ENCODE data around the gene TMEFF2.

The TMEFF2 gene

GRCh38 chr2:191970867-191971266 lies 223.9 kb downstream of the TMEFF2 start:
- no peak for DNase-seq (ENCODE audit: low spot score)

GRCh38 chr2:191968120-191968519 lies 226.6 kb downstream of the TMEFF2 start:
- DNase-seq (ENCODE audit: low spot score), result no peak

- no peak for DNase-seq (ENCODE audit: low spot score)
These were observed 229.0 kb downstream of the TMEFF2 start for GRCh38 chr2:191965733-191966132.

GRCh38 chr2:191961556-191961955 lies 233.2 kb downstream of the TMEFF2 start:
- DNase-seq (ENCODE audit: low spot score), result no peak

GRCh38 chr2:191959209-191959608 lies 235.5 kb downstream of the TMEFF2 start:
- DNase-seq (ENCODE audit: low spot score), result no peak

- no peak for DNase-seq (ENCODE audit: low spot score)
These were observed 236.5 kb downstream of the TMEFF2 start for GRCh38 chr2:191957996-191958860.

GRCh38 chr2:191954451-191954850 lies 240.3 kb downstream of the TMEFF2 start:
- no peak for DNase-seq (ENCODE audit: low spot score)

DNA sequence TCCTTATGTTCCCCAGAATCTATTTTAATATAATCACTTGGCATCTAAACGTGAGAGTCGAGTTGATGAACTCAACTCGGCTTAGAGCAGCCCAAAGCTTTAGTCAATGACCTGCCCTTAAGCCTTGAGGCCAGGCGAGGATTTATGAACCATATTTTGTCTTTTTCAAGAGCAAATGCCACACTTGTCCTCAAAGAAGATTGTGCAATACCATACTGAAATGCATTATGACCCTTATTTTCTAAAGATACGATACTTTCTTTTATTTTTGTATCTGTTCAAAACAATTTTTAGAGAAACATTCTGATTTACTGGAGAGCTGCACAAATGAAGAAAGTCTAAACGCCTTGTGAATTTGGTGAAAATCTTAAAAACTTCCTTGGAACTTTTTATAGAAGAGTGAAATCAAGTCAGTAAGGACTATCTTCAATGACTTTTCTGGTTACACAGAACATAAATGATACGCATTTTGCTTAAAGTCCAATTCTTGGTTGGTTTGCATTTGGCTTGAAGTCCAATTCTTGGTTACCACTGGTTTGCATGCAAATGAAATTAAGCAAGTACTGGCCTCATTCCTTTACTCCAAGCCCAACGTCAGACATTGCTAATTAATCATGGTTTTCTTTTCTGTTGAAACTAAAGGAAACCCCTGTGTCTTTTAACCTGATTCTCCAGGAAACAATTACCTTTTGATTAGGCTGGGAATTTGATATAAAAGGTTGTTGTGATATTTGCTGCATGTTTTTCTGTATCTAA lies 242.0 kb downstream of the TMEFF2 start:
- no peak for DNase-seq (ENCODE audit: low spot score)

GRCh38 chr2:191951832-191952231 lies 242.9 kb downstream of the TMEFF2 start:
- DNase-seq (ENCODE audit: low spot score), result no peak

GRCh38 chr2:191951376-191951775 lies 243.4 kb downstream of the TMEFF2 start:
- DNase-seq (ENCODE audit: low spot score), result no peak

GRCh38 chr2:191950132-191950874 lies 244.4 kb downstream of the TMEFF2 start:
- DNase-seq (ENCODE audit: low spot score), result peak; percentile 33

GRCh38 chr2:191947235-191947634 lies 247.5 kb downstream of the TMEFF2 start:
- no peak for DNase-seq (ENCODE audit: low spot score)

DNA sequence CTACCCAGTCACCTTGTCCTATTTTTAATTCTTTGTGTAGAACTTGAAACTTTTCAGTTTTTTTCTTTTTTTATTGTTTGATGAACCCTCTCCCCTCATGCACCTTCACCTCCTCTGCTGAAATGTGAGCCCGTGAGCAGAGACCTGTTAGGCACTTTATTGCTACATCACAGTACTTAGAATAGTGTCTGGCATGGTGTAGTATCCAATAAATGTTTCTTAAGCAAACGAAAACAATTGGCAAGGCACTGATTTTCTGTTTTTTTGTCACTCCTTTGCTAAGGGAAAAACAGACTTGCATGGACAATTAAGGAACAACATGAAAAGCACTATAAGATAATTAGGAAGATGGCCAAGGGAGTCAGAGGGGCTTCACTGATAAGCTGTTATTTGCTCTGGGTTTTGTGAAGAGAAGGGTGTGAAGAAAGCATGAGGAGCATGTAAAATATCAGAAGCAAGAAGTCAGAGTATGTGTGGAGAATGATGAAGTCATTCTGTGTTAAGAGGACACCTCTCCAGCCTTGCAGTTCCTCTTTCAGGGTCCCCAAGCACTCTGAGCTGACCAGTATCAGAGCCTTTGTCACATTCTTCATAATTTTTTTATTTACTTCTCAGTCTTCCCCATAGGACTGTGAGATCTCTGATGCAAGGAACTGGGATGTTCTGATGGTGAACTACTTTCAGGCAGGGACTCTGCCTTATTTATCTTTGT lies 248.1 kb downstream of the TMEFF2 start:
- no peak for DNase-seq (ENCODE audit: low spot score)

DNA sequence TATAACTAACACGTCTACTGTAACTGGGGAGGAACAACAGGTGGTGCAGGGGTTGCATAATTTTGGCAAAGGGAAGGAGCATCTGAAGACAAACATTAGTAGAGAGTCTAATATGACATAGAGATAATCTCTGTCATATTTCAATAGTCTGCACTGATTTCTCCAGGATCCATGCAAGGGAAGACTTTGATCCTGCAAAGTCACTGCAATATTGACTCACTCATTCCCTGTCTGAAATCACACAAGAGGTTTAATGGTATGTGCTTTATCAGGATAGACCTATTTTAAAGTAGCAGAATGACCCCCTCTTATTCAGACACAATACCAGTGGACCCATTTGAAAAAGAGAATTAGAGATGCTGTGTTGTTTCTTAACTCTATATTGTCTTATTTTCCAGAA lies 249.1 kb downstream of the TMEFF2 start:
- DNase-seq (ENCODE audit: low spot score), result no peak

DNA sequence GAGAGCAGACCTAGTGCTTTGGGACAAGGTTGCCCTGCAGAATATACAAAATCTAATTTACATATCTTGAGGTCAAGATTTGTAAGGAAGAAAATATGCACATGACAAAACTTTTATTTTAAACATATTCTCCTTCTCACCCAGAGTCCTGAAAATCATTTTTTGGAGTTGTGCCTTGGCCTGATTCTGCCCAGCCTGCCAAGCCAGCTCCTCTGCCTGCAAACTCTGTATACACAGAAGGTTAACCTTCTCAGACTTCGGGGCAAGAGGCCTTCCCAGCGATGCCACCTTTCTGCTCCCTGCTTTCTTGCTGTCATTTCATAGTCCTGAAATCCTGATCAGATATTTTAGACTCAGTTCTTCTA lies 252.0 kb downstream of the TMEFF2 start:
- DNase-seq (ENCODE audit: low spot score), result no peak

GRCh38 chr2:191942090-191942738 lies 252.5 kb downstream of the TMEFF2 start:
- DNase-seq (ENCODE audit: low spot score), result peak; percentile 14

- DNase-seq (ENCODE audit: low spot score), result no peak
These were observed 253.3 kb downstream of the TMEFF2 start for GRCh38 chr2:191941376-191941929.

DNA sequence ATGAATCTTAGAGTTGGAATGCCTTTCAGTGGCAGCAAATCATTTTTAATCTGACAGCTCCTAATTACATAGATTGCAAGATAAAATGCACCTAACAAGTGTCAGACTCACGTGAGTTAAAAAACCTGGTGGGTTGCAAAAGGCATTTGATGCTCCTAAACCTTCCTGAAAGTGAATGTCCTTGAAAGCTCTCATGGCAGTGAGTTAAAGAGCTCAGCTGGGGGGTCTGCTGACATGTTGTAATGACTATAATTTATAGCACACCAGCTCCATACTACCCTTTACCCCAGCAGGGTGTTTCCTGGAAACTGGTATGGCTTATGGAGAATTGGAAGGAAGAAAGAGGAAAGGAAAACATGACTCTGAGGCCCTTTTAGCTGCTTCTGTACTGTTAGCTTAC lies 256.0 kb downstream of the TMEFF2 start:
- no peak for DNase-seq (ENCODE audit: low spot score)

DNA sequence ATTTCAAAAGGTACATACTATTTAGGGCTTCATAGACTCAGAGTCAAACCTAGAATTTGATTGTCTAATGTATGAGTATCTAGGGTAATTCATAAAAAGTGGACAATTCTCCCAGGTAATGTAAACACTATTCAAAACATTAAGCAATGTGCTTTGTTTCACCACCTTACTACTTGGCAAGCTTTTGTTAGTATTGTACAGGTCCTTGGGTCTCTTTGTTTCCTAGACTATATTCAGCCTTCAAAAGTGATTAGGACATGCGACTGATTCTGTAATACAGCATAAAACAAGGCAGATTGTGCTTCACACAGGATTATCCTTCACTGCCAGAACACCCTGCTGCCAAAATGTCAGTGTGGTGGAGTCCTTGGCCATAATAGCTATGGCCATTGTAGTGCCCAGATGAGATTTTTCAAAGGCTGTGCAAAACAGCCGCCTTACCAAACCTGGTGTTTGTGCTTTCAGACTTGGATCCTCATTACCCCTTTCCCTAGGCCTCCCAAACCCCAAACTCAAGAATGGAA lies 257.8 kb downstream of the TMEFF2 start:
- DNase-seq (ENCODE audit: low spot score), result no peak

DNA sequence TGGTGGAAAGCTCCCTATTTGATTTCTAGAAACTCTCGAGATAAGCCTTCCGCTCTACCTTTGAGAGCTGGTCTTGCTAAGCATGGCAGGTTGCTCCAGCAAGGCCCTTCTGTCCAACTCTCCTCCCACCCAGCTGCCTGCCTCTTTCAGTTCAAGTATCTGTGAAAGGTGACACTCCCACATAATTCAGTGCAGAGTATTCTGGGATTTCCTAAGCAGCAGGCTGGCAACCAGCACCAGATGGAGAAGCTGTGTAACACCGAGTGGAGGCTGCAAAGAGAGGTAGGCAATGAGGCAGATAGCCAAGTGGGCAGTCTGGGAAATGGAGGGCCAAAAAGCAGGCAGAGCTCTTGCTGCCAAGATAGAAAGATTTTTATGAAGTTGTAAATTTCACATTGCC lies 259.5 kb downstream of the TMEFF2 start:
- DNase-seq (ENCODE audit: low spot score), result no peak
